ENCODE data around the gene OR1K1.
A peak's percentile ranks its signal among the peaks of the same experiment; 100 is the strongest.
"Not testable (repeated sequence)": the region's sequence is repeated elsewhere in the genome, so short reads cannot be mapped to it uniquely, and the experiment has no call there.

OR1K1 gene

DNA sequence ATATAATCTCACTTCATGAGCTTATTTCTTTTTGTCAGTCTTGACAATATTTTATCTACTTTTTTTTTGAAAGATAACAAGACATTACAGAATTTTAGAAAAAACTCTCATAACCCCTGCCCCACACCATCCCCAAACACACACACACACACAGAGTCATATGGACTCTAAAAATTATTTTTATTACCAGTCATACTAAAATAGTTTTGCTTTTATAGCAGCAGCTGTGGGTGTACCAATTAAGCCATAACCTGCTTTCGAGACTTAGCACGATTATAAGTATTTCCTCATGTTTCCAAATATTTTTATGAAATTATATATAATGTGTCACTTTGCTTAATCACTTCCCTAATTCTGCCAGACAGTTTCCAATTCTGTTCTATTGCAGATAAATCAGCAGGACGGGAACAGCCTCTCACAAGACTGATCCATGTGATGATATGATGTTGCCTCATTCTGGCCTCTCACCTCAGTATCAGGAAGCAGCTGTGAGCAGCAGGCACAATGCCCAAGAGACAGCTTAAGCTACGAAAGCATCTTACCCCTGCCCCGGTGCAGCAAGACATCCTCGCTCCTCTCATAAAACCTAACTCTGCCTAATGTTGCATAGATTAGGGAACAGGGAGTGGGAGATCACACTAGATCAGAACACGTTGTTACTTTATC, 21.5 kb downstream of the OR1K1 start:
- Histone ChIP-seq H3K27me3 (no peaks in the 10 kb centered on the region), H3K4me1 (peaks cover 0 to 26% (median 13%) of the 10 kb centered on the region in 4 donors), H3K9me3 (no peaks in the 10 kb centered on the region), H3K36me3 (peaks cover 12 to 73% (median 36%) of the 10 kb centered on the region in 3 donors), H3K4me3 (no peak overlapping the region), H3K27ac (no peak overlapping the region)
- TF ChIP-seq CTCF (IDR thresholded peaks at IDR 0.05), result no peak
- intact Hi-C loops (cut with DNase I; ENCODE audit: low total_unique reads), result no loop called here
- DNase-seq, result peak; percentile 63 to 72

- no peak for DNase-seq
- H3K4me1 ChIP-seq, result peaks cover 0 to 32% (median 20%) of the 10 kb centered on the region in 4 donors
- no peak for TF ChIP-seq CTCF (IDR thresholded peaks at IDR 0.05)
- H3K36me3 ChIP-seq, result peaks cover 12 to 68% (median 36%) of the 10 kb centered on the region in 3 donors
- H3K27me3 ChIP-seq, result no peaks in the 10 kb centered on the region
- no peak overlapping the region for H3K4me3 ChIP-seq
- no peak overlapping the region for H3K27ac ChIP-seq
- intact Hi-C loops (cut with DNase I; ENCODE audit: low total_unique reads), result no loop called here
- H3K9me3 ChIP-seq, result no peaks in the 10 kb centered on the region
Observed at GRCh38 chr9:122822056-122822455, 22.1 kb downstream of the OR1K1 start.

DNA sequence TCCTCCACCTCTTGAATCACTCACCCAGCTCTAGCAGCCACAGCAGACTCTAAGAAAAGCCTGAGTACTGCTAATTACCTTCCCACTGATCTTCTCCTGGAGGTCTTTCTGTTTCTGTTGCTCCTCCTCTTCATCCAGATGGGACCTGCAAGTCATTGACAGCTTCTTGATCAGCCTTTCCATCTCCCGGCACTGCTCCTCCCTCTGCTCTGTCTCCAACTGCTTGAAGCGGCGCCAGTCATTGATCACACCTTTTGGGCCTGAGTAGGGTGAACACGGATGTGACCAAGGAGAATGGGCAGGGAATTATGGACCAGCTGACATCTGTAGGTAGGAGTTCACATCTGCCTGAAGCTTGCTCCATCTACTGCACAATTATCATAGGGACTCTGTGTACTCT, 23.0 kb downstream of the OR1K1 start:
- TF ChIP-seq CTCF (IDR thresholded peaks at IDR 0.05), result no peak
- peaks cover 7 to 60% (median 33%) of the 10 kb centered on the region in 3 donors for H3K36me3 ChIP-seq
- DNase-seq, result no peak

DNA sequence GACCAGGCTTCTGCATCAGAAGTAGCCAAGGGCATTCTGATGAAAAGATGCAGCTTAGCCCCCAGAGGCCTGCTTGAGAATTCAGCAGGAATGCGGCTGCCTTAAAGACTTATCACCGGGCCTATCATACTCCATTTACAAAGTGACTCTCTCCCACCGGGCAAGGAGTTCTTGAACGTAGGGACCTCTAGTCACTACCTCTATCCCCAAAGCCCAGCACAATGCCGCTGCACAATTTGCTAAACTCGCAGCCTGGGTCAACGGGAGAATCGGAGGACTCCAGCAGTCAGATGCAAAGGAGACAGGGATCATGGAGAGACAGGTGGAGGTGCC, 27.8 kb downstream of the OR1K1 start:
- Histone ChIP-seq H3K36me3 (peaks cover under 1 to 26% (median 6%) of the 10 kb centered on the region in 3 donors), H3K4me3 (peak overlapping the region; percentile 75 to 82), H3K27me3 (no peaks in the 10 kb centered on the region), H3K9me3 (no peaks in the 10 kb centered on the region), H3K27ac (peak overlapping the region; percentile 91 to 95), H3K4me1 (peaks cover 0 to 30% (median 24%) of the 10 kb centered on the region in 4 donors)
- intact Hi-C loops (cut with DNase I; ENCODE audit: low total_unique reads), result no loop called here
- no peak for DNase-seq
- TF ChIP-seq CTCF (IDR thresholded peaks at IDR 0.05), result no peak

More for the DNA sequence above, 23.0 kb downstream of the OR1K1 start:
- H3K27me3 ChIP-seq, result no peaks in the 10 kb centered on the region
- peaks cover 0 to 40% (median 24%) of the 10 kb centered on the region in 4 donors for H3K4me1 ChIP-seq
- H3K27ac ChIP-seq, result no peak overlapping the region
- H3K4me3 ChIP-seq, result no peak overlapping the region
- H3K9me3 ChIP-seq, result no peaks in the 10 kb centered on the region
- intact Hi-C loops (cut with DNase I; ENCODE audit: low total_unique reads), result no loop called here

GRCh38 chr9:122828965-122829284, 29.0 kb downstream of the OR1K1 start:
- DNase-seq; H3K9me3 ChIP-seq; H3K27me3 ChIP-seq; intact Hi-C loops (cut with DNase I; ENCODE audit: low total_unique reads): not testable (repeated sequence)
- Histone ChIP-seq H3K27ac (peak overlapping the region; percentile 91 to 95), H3K36me3 (peaks cover 0 to 15% (median 0%) of the 10 kb centered on the region in 3 donors), H3K4me1 (peaks cover 0 to 30% (median 24%) of the 10 kb centered on the region in 4 donors), H3K4me3 (peak overlapping the region; percentile 75 to 82)

DNA sequence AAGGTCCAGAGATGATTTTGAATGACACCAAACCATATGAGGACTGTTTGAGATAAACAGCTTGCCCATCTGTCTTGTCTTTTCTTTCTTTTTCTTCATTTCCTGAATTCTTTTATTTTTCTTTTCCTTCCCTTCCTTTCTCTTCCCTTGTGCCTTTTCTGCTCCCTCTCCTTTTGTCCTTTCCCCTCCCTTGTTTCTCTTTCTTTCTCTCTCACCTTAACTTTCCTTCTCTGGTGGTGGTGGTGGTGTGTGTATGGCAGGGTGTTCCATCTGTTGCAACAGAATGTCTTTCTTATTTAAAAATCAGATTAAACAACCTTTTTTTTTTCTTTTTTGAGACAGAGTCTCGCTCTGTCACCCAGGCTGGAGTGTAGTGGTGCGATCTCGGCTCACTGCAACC, 32.3 kb downstream of the OR1K1 start:
- peaks cover 0 to 10% (median 6%) of the 10 kb centered on the region in 4 donors for H3K4me1 ChIP-seq
- no peaks in the 10 kb centered on the region for H3K9me3 ChIP-seq
- H3K27ac ChIP-seq, result no peak overlapping the region
- no peaks in the 10 kb centered on the region for H3K36me3 ChIP-seq
- TF ChIP-seq CTCF (IDR thresholded peaks at IDR 0.05), result no peak
- intact Hi-C loops (cut with DNase I; ENCODE audit: low total_unique reads), result no loop called here
- H3K4me3 ChIP-seq, result no peak overlapping the region
- DNase-seq, result no peak
- H3K27me3 ChIP-seq, result no peaks in the 10 kb centered on the region
